ENCODE data around the gene DIS3L.
"Not testable (repeated sequence)": the region's sequence is repeated elsewhere in the genome, so short reads cannot be mapped to it uniquely, and the experiment has no call there.

The DIS3L gene

GRCh38 chr15:66312144-66312543 lies 18.8 kb downstream of the DIS3L start:
- DNase-seq, result no peak

GRCh38 chr15:66323312-66323928 lies 30.1 kb downstream of the DIS3L start:
- no peak for DNase-seq

- DNase-seq, result no peak
Observed at GRCh38 chr15:66326051-66326450, 32.7 kb downstream of the DIS3L start.

- no peak for DNase-seq
Observed at GRCh38 chr15:66327736-66328135, 34.4 kb downstream of the DIS3L start.

GRCh38 chr15:66328771-66329170 lies 35.4 kb downstream of the DIS3L start:
- DNase-seq, result no peak

- not testable (repeated sequence) for DNase-seq
Observed at GRCh38 chr15:66348530-66348929, 55.2 kb downstream of the DIS3L start.

- no peak for DNase-seq
Observed at GRCh38 chr15:66356077-66356358, 62.6 kb downstream of the DIS3L start.

- DNase-seq, result peak; percentile 96
Observed at GRCh38 chr15:66356359-66357236, 63.2 kb downstream of the DIS3L start, which contains the start of gene TIPIN. TIPIN (minus strand) TSS chr15:66356685; CDS start chr15:66352947, 3,738 bp downstream.

- no peak for DNase-seq
Observed at GRCh38 chr15:66359740-66360139, 66.4 kb downstream of the DIS3L start.

- not testable (repeated sequence) for DNase-seq
Observed at GRCh38 chr15:66361745-66362460, 68.5 kb downstream of the DIS3L start.

GRCh38 chr15:66362776-66363175 lies 69.4 kb downstream of the DIS3L start:
- DNase-seq, result no peak

GRCh38 chr15:66364944-66365528 lies 71.7 kb downstream of the DIS3L start:
- DNase-seq, result no peak

- no peak for DNase-seq
Observed at GRCh38 chr15:66369773-66370651, 76.6 kb downstream of the DIS3L start.

GRCh38 chr15:66374179-66374578 lies 80.8 kb downstream of the DIS3L start:
- no peak for DNase-seq

- no peak for DNase-seq
Observed at GRCh38 chr15:66378814-66379430, 85.6 kb downstream of the DIS3L start.

- DNase-seq, result not testable (repeated sequence)
Observed at GRCh38 chr15:66381376-66381775, 88.0 kb downstream of the DIS3L start.
